Cardiac ventricle fibroblast (primary cell): ENCODE measurements around the gene LYRM2. TPM values are rescaled to one million over a fixed set of nuclear protein-coding genes. Genes with fewer than 3 reads are reported as not detected.

Experiments used
- total RNA-seq: library from RNA; depleted of rRNA; stranded (reverse); fragments of >200 nt; gene quantifications from 2 replicates; pipeline ENCODE4 v1.2.3, GENCODE V29; 2015

LYRM2 gene
- total RNA-seq: 14.3 and 22.7 TPM in 2 replicates

GRCh38 chr6:89638320-89639195 is at the start of gene LYRM2:
LYRM2 (minus strand) TSS chr6:89638747; CDS start chr6:89638716, 31 bp downstream.

Other genes with a start within 250 kb of the LYRM2 start
- 0.20 and 0.75 TPM in 2 replicates for gene RRAGD, start 226.5 kb downstream of the LYRM2 start, total RNA-seq
- gene ANKRD6, start 205.6 kb downstream of the LYRM2 start, total RNA-seq: 2.2 and 6.6 TPM in 2 replicates
- 15.6 and 23.2 TPM in 2 replicates for gene MDN1, start 181.0 kb upstream of the LYRM2 start, total RNA-seq
- 4.5 and 7.4 TPM in 2 replicates for gene CASP8AP2, start 191.1 kb upstream of the LYRM2 start, total RNA-seq